Measurements from ENCODE around the gene HDAC1.

HDAC1 gene

GRCh38 chr1:32357614-32358013 lies 65.7 kb downstream of the HDAC1 start:
- no peak for TF ChIP-seq CREB1 (IDR thresholded peaks at IDR 0.05; ENCODE audit: low read depth)
- TF ChIP-seq REST (IDR thresholded peaks at IDR 0.05; ENCODE audit: low read depth): no peak
- TF ChIP-seq USF1 (IDR thresholded peaks at IDR 0.05): no peak
- no peak for TF ChIP-seq YY1 (IDR thresholded peaks at IDR 0.05; ENCODE audit: low read depth)
- no peak for TF ChIP-seq RAD21 (IDR thresholded peaks at IDR 0.05; ENCODE audit: low read depth)
- no peak for TF ChIP-seq MAX (IDR thresholded peaks at IDR 0.05)
- no peak for TF ChIP-seq ZBTB7A (IDR thresholded peaks at IDR 0.05; ENCODE audit: low read depth)
- TF ChIP-seq TEAD4 (IDR thresholded peaks at IDR 0.05): no peak
- no peak for TF ChIP-seq NFIC (IDR thresholded peaks at IDR 0.05)
- no peak for TF ChIP-seq EGR1 (IDR thresholded peaks at IDR 0.05)
- no peak for TF ChIP-seq CEBPB (IDR thresholded peaks at IDR 0.05)
- no peak for TF ChIP-seq FOXM1 (IDR thresholded peaks at IDR 0.05; ENCODE audit: borderline replicate concordance, low read depth)
- TF ChIP-seq TCF12 (IDR thresholded peaks at IDR 0.05; ENCODE audit: low read depth): no peak
- TF ChIP-seq EP300 (IDR thresholded peaks at IDR 0.05; ENCODE audit: borderline replicate concordance): no peak
- no peak for TF ChIP-seq TAF1 (IDR thresholded peaks at IDR 0.05; ENCODE audit: low read depth)

- TF ChIP-seq EGR1 (IDR thresholded peaks at IDR 0.05) (no peak), EP300 (IDR thresholded peaks at IDR 0.05; ENCODE audit: borderline replicate concordance) (no peak), NFIC (IDR thresholded peaks at IDR 0.05) (no peak), RAD21 (IDR thresholded peaks at IDR 0.05; ENCODE audit: low read depth) (no peak), FOXM1 (IDR thresholded peaks at IDR 0.05; ENCODE audit: borderline replicate concordance, low read depth) (no peak), MAX (IDR thresholded peaks at IDR 0.05) (no peak), REST (IDR thresholded peaks at IDR 0.05; ENCODE audit: low read depth) (no peak), USF1 (IDR thresholded peaks at IDR 0.05) (no peak), YY1 (IDR thresholded peaks at IDR 0.05; ENCODE audit: low read depth) (no peak), TEAD4 (IDR thresholded peaks at IDR 0.05) (no peak), ZBTB7A (IDR thresholded peaks at IDR 0.05; ENCODE audit: low read depth) (no peak), TAF1 (IDR thresholded peaks at IDR 0.05; ENCODE audit: low read depth) (no peak), CEBPB (IDR thresholded peaks at IDR 0.05) (no peak), CREB1 (IDR thresholded peaks at IDR 0.05; ENCODE audit: low read depth) (no peak), TCF12 (IDR thresholded peaks at IDR 0.05; ENCODE audit: low read depth) (no peak)
These were observed 66.6 kb downstream of the HDAC1 start for GRCh38 chr1:32358435-32358834.

- TF ChIP-seq ZBTB7A (IDR thresholded peaks at IDR 0.05; ENCODE audit: low read depth) (no peak), TCF12 (IDR thresholded peaks at IDR 0.05; ENCODE audit: low read depth) (no peak), CREB1 (IDR thresholded peaks at IDR 0.05; ENCODE audit: low read depth) (no peak), TEAD4 (IDR thresholded peaks at IDR 0.05) (no peak), RAD21 (IDR thresholded peaks at IDR 0.05; ENCODE audit: low read depth) (no peak), YY1 (IDR thresholded peaks at IDR 0.05; ENCODE audit: low read depth) (no peak), CEBPB (IDR thresholded peaks at IDR 0.05) (no peak), EGR1 (IDR thresholded peaks at IDR 0.05) (no peak), USF1 (IDR thresholded peaks at IDR 0.05) (no peak), REST (IDR thresholded peaks at IDR 0.05; ENCODE audit: low read depth) (no peak), EP300 (IDR thresholded peaks at IDR 0.05; ENCODE audit: borderline replicate concordance) (no peak)
These were observed 69.4 kb downstream of the HDAC1 start for GRCh38 chr1:32361308-32361673.

All from Ishikawa (cell line).